ENCODE results near the gene ZNF341.
A peak's percentile ranks its signal among the peaks of the same experiment; 100 is the strongest.

Gene ZNF341

GRCh38 chr20:33765592-33765991, 33.8 kb downstream of the ZNF341 start:
- H3K4me3 ChIP-seq (ENCODE audit: insufficient read depth, low read depth, low read length, poor library complexity, severe bottlenecking), result no peak overlapping the region
- H3K27me3 ChIP-seq (replicated peaks; ENCODE audit: control insufficient read depth, insufficient read depth, low read length, poor library complexity, severe bottlenecking), result no peaks in the 10 kb centered on the region
- no peaks in the 10 kb centered on the region for H3K9me3 ChIP-seq (ENCODE audit: control insufficient read depth, low read length)
- H3K4me1 ChIP-seq (ENCODE audit: control insufficient read depth, insufficient read depth, low read length, poor library complexity, severe bottlenecking), result no peaks in the 10 kb centered on the region
- H3K36me3 ChIP-seq (ENCODE audit: control insufficient read depth, insufficient read depth, low read length), result peaks cover 2% of the 10 kb centered on the region
- no peak for DNase-seq
- no peak overlapping the region for H3K27ac ChIP-seq (ENCODE audit: insufficient read depth, low read length, poor library complexity, severe bottlenecking)

- DNase-seq, result no peak
- Histone ChIP-seq H3K4me1 (ENCODE audit: control insufficient read depth, insufficient read depth, low read length, poor library complexity, severe bottlenecking) (no peaks in the 10 kb centered on the region), H3K36me3 (ENCODE audit: control insufficient read depth, insufficient read depth, low read length) (peaks cover 2% of the 10 kb centered on the region), H3K27ac (ENCODE audit: insufficient read depth, low read length, poor library complexity, severe bottlenecking) (no peak overlapping the region), H3K27me3 (replicated peaks; ENCODE audit: control insufficient read depth, insufficient read depth, low read length, poor library complexity, severe bottlenecking) (no peaks in the 10 kb centered on the region), H3K9me3 (ENCODE audit: control insufficient read depth, low read length) (no peaks in the 10 kb centered on the region), H3K4me3 (ENCODE audit: insufficient read depth, low read depth, low read length, poor library complexity, severe bottlenecking) (no peak overlapping the region)
Measured at GRCh38 chr20:33766686-33767085, 34.9 kb downstream of the ZNF341 start.

- Histone ChIP-seq H3K9me3 (ENCODE audit: control insufficient read depth, low read length) (no peaks in the 10 kb centered on the region), H3K27ac (ENCODE audit: insufficient read depth, low read length, poor library complexity, severe bottlenecking) (no peak overlapping the region), H3K27me3 (replicated peaks; ENCODE audit: control insufficient read depth, insufficient read depth, low read length, poor library complexity, severe bottlenecking) (no peaks in the 10 kb centered on the region), H3K4me3 (ENCODE audit: insufficient read depth, low read depth, low read length, poor library complexity, severe bottlenecking) (no peak overlapping the region), H3K4me1 (ENCODE audit: control insufficient read depth, insufficient read depth, low read length, poor library complexity, severe bottlenecking) (no peaks in the 10 kb centered on the region), H3K36me3 (ENCODE audit: control insufficient read depth, insufficient read depth, low read length) (no peaks in the 10 kb centered on the region)
- DNase-seq, result no peak
Measured at GRCh38 chr20:33767777-33768138, 36.0 kb downstream of the ZNF341 start.

GRCh38 chr20:33769043-33769442, 37.2 kb downstream of the ZNF341 start:
- H3K9me3 ChIP-seq (ENCODE audit: control insufficient read depth, low read length), result no peaks in the 10 kb centered on the region
- no peak overlapping the region for H3K4me3 ChIP-seq (ENCODE audit: insufficient read depth, low read depth, low read length, poor library complexity, severe bottlenecking)
- no peak overlapping the region for H3K27ac ChIP-seq (ENCODE audit: insufficient read depth, low read length, poor library complexity, severe bottlenecking)
- no peak for DNase-seq
- H3K4me1 ChIP-seq (ENCODE audit: control insufficient read depth, insufficient read depth, low read length, poor library complexity, severe bottlenecking), result no peaks in the 10 kb centered on the region
- H3K36me3 ChIP-seq (ENCODE audit: control insufficient read depth, insufficient read depth, low read length), result no peaks in the 10 kb centered on the region
- H3K27me3 ChIP-seq (replicated peaks; ENCODE audit: control insufficient read depth, insufficient read depth, low read length, poor library complexity, severe bottlenecking), result no peaks in the 10 kb centered on the region

- DNase-seq, result no peak
- Histone ChIP-seq H3K27me3 (replicated peaks; ENCODE audit: control insufficient read depth, insufficient read depth, low read length, poor library complexity, severe bottlenecking) (no peaks in the 10 kb centered on the region), H3K27ac (ENCODE audit: insufficient read depth, low read length, poor library complexity, severe bottlenecking) (no peak overlapping the region), H3K36me3 (ENCODE audit: control insufficient read depth, insufficient read depth, low read length) (no peaks in the 10 kb centered on the region), H3K9me3 (ENCODE audit: control insufficient read depth, low read length) (no peaks in the 10 kb centered on the region), H3K4me1 (ENCODE audit: control insufficient read depth, insufficient read depth, low read length, poor library complexity, severe bottlenecking) (no peaks in the 10 kb centered on the region), H3K4me3 (ENCODE audit: insufficient read depth, low read depth, low read length, poor library complexity, severe bottlenecking) (no peak overlapping the region)
Measured at GRCh38 chr20:33770005-33770404, 38.2 kb downstream of the ZNF341 start.

GRCh38 chr20:33771938-33772337, 40.1 kb downstream of the ZNF341 start:
- H3K9me3 ChIP-seq (ENCODE audit: control insufficient read depth, low read length), result no peaks in the 10 kb centered on the region
- no peaks in the 10 kb centered on the region for H3K36me3 ChIP-seq (ENCODE audit: control insufficient read depth, insufficient read depth, low read length)
- H3K27ac ChIP-seq (ENCODE audit: insufficient read depth, low read length, poor library complexity, severe bottlenecking), result no peak overlapping the region
- no peaks in the 10 kb centered on the region for H3K4me1 ChIP-seq (ENCODE audit: control insufficient read depth, insufficient read depth, low read length, poor library complexity, severe bottlenecking)
- H3K4me3 ChIP-seq (ENCODE audit: insufficient read depth, low read depth, low read length, poor library complexity, severe bottlenecking), result no peak overlapping the region
- no peak for DNase-seq
- H3K27me3 ChIP-seq (replicated peaks; ENCODE audit: control insufficient read depth, insufficient read depth, low read length, poor library complexity, severe bottlenecking), result no peaks in the 10 kb centered on the region

GRCh38 chr20:33772439-33772838, 40.6 kb downstream of the ZNF341 start:
- DNase-seq, result no peak
- Histone ChIP-seq H3K4me3 (ENCODE audit: insufficient read depth, low read depth, low read length, poor library complexity, severe bottlenecking) (no peak overlapping the region), H3K4me1 (ENCODE audit: control insufficient read depth, insufficient read depth, low read length, poor library complexity, severe bottlenecking) (no peaks in the 10 kb centered on the region), H3K27ac (ENCODE audit: insufficient read depth, low read length, poor library complexity, severe bottlenecking) (no peak overlapping the region), H3K9me3 (ENCODE audit: control insufficient read depth, low read length) (no peaks in the 10 kb centered on the region), H3K27me3 (replicated peaks; ENCODE audit: control insufficient read depth, insufficient read depth, low read length, poor library complexity, severe bottlenecking) (no peaks in the 10 kb centered on the region), H3K36me3 (ENCODE audit: control insufficient read depth, insufficient read depth, low read length) (no peaks in the 10 kb centered on the region)

- DNase-seq, result no peak
- no peak overlapping the region for H3K27ac ChIP-seq (ENCODE audit: insufficient read depth, low read length, poor library complexity, severe bottlenecking)
- H3K36me3 ChIP-seq (ENCODE audit: control insufficient read depth, insufficient read depth, low read length), result no peaks in the 10 kb centered on the region
Measured at GRCh38 chr20:33773412-33774089, 41.8 kb downstream of the ZNF341 start.

GRCh38 chr20:33777816-33778215, 46.0 kb downstream of the ZNF341 start:
- H3K4me3 ChIP-seq (ENCODE audit: insufficient read depth, low read depth, low read length, poor library complexity, severe bottlenecking), result no peak overlapping the region
- H3K4me1 ChIP-seq (ENCODE audit: control insufficient read depth, insufficient read depth, low read length, poor library complexity, severe bottlenecking), result no peaks in the 10 kb centered on the region
- peak overlapping the region; percentile 4 for H3K27ac ChIP-seq (ENCODE audit: insufficient read depth, low read length, poor library complexity, severe bottlenecking)
- no peak for DNase-seq
- no peaks in the 10 kb centered on the region for H3K9me3 ChIP-seq (ENCODE audit: control insufficient read depth, low read length)
- H3K27me3 ChIP-seq (replicated peaks; ENCODE audit: control insufficient read depth, insufficient read depth, low read length, poor library complexity, severe bottlenecking), result no peaks in the 10 kb centered on the region
- no peaks in the 10 kb centered on the region for H3K36me3 ChIP-seq (ENCODE audit: control insufficient read depth, insufficient read depth, low read length)

More at GRCh38 chr20:33773412-33774089, 41.8 kb downstream of the ZNF341 start:
- no peaks in the 10 kb centered on the region for H3K9me3 ChIP-seq (ENCODE audit: control insufficient read depth, low read length)
- no peak overlapping the region for H3K4me3 ChIP-seq (ENCODE audit: insufficient read depth, low read depth, low read length, poor library complexity, severe bottlenecking)
- H3K27me3 ChIP-seq (replicated peaks; ENCODE audit: control insufficient read depth, insufficient read depth, low read length, poor library complexity, severe bottlenecking), result no peaks in the 10 kb centered on the region
- H3K4me1 ChIP-seq (ENCODE audit: control insufficient read depth, insufficient read depth, low read length, poor library complexity, severe bottlenecking), result no peaks in the 10 kb centered on the region

- Histone ChIP-seq H3K27ac (ENCODE audit: insufficient read depth, low read length, poor library complexity, severe bottlenecking) (no peak overlapping the region), H3K27me3 (replicated peaks; ENCODE audit: control insufficient read depth, insufficient read depth, low read length, poor library complexity, severe bottlenecking) (no peaks in the 10 kb centered on the region), H3K9me3 (ENCODE audit: control insufficient read depth, low read length) (no peaks in the 10 kb centered on the region), H3K36me3 (ENCODE audit: control insufficient read depth, insufficient read depth, low read length) (no peaks in the 10 kb centered on the region), H3K4me1 (ENCODE audit: control insufficient read depth, insufficient read depth, low read length, poor library complexity, severe bottlenecking) (no peaks in the 10 kb centered on the region), H3K4me3 (ENCODE audit: insufficient read depth, low read depth, low read length, poor library complexity, severe bottlenecking) (no peak overlapping the region)
- DNase-seq, result no peak
Measured at GRCh38 chr20:33781133-33781532, 49.3 kb downstream of the ZNF341 start.

All from effector memory CD4-positive, alpha-beta T cell (primary cell).